Amniotic epithelial cell (primary cell): ENCODE results near the gene TSC2.
A peak's percentile ranks its signal among the peaks of the same experiment; 100 is the strongest.
"Not testable (repeated sequence)": the region's sequence is repeated elsewhere in the genome, so short reads cannot be mapped to it uniquely, and the experiment has no call there.

ENCODE experiments used
- DNase-seq: peaks from one replicate; pipeline ENCODE4 v3.0.0-alpha.2; 2010; ENCODE audit warnings: low read depth

Gene TSC2

DNA sequence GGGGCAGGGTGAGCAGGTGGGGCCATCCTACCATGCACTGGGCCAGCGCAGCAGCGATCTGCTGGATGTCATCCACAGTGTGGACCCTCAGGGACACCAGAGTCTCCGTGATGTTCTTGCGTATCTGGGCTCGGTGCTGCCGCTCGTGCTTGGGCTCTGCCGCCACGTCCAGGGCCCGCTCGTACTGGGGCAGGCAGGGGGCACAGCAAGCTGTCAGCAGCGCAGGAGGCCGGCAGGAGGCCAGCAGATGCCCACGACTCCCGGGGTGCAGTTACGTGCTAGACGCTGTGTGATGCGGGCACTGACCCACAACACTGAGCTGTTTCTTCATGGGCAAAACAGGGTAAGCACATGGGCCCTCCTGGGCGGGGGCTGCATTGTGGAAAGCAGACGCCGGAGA is 57.5 kb downstream of the TSC2 start:
- not testable (repeated sequence) for DNase-seq

DNA sequence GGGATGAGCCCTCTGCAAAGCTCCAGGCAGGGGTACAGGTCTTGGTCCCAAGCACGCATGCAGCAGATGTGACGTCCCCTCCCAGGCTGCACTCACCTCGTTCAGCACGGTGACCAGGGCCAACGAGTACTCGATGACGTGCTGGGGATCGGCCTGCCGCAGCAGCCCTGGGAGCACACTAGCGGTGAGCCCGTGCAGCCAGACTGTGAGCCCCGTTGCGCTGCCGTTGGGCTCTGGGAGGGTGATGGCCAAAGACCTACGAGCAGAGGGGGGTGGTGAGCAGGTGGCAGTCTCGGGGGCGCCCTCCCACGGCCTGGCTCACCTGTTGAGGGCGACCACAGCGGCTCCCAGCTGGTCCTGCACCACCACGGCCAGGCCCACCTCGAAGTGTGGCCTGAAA is 58.0 kb downstream of the TSC2 start:
- DNase-seq = not testable (repeated sequence)

DNA sequence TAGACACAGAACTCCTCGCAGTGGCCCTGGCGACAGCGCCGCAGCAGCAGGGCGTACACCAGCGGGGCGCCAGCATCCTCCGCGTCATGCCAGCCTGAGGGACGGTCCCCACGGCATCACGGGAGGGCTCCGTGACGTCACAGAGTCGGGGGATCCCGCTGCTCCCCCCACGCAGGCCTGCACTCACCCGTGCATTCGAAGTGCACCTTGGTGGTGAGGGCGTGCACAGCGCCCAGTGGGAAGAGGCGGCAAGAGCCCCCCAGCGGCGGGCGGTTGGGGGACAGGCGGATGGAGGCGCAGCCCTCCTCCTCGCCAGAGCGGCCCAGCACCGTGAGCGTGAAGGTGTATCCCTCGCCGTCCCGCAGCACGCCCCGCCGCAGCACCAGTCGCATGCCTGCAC is 58.4 kb downstream of the TSC2 start:
- not testable (repeated sequence) for DNase-seq

DNA sequence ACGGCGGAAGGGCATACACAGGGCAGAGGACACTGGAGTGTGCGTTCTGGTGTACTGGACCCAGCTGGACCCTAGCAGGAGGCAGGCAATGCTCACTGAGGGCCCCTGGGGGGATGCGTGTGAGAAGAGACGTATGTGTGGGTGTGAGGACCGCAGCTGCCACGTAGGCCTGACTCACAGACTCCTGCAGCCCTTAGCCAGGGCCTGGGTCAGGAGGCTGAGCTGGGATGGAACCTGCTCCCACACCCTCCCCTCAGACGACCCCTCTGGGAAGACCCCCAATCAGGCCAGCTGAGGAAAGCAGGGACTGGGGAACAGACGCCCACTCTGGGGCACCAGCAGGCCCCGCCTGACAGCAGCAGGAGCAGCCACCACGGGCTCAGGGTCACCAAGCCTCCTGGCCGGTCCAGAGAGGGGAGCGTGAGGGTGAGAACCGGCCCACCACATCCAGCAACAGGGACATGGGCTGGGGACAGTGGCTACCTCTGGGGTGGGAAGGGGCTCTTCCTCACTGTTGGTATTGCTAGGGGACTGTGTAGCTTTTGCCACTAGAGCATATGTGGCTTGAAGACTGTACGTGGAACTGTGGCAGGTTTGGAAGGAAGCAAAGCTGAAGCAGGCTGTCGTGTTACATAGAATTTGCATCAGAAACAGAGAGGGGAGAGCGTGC is 59.5 kb downstream of the TSC2 start:
- peak; percentile 77 for DNase-seq

DNA sequence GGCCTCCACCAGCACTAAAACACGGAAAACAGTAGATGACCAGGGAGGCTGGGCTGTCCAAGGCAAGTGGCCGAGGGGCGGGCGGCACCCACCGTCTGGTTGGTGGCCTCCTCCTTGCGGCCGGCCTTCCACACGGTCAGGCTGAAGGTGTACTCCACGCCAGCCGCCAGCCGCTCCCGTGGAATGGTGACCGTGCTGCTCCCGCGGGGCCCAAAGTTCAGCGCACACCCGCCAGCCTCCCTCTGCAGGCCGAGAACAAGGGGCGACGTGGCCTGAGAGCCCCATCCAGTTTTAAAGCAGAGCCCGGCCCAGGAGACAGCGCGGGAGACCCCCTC is 60.0 kb downstream of the TSC2 start:
- DNase-seq = not testable (repeated sequence)

DNA sequence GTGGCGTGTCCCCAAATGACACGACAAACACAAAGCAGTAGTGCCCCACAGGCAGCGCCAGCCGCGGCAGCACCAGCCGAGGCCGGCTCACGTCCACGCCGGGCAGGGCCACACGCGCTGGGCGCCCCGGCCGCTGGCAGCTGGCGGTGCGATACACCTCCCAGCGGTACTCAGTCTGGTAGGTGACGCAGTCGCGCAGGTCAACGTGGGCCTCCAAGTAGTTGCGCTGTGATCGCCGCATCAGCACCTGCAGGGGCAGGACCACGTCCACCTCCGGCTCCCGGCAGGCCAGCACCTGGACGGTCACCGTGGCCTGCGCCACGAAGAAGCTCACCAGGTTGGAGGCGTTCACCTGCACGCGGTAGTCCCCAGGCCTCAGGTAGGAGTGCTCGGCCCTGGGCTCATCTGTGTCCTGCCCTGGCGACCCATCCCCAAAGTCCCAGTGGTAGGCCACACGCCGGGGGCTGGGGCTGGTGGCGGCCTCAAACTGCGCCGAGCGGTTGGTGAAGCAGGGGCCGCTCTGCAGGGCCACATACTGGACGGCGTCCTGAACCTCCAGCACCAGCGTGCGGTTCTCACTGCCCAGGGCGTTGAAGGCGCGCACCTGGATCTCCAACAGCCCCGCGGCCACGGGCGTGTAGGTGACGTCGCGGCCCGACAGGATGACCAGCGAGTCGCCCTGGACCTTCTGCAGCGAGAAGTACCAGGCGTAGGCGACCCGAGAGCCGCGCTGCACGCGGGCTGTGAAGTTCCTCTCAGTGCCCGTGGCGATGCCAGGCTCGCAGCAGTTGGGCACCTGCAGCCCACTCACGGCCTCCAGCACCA is 60.9 kb downstream of the TSC2 start:
- DNase-seq = not testable (repeated sequence)

DNA sequence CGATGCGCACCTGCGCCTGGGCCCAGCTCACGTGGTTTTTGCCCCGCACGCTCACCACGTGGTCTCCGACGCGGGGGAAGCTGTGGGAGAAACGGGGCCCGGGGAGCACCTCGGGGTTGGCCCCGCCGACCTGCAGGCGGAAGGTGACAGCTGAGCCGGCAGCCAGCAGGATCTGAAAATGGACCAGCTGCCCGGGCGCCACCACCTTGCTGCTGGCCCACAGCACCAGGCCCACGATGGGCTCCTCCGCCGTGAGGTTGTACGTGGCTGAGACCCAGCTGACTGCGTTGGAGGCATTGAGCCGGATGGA is 61.4 kb downstream of the TSC2 start:
- DNase-seq = not testable (repeated sequence)

DNA sequence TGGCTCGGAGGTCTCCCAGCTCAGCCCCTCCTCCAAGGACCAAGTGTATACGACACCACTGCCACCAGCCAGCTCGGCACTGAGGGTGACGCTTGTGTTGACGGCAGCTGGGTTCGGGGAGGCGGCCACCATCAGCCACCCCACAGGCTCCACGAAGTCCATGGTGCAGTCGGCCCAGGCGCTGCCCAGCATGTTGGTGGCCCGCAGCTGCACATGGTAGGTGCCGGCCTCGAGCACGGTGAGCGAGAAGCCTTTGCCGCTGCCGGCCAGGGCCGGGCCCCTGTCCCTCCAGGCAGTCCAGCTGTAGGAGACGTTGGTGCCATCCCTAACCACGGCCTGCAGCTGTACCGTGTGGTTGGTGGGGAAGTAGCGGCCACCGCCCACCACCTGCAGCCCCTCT is 62.1 kb downstream of the TSC2 start:
- not testable (repeated sequence) for DNase-seq

DNA sequence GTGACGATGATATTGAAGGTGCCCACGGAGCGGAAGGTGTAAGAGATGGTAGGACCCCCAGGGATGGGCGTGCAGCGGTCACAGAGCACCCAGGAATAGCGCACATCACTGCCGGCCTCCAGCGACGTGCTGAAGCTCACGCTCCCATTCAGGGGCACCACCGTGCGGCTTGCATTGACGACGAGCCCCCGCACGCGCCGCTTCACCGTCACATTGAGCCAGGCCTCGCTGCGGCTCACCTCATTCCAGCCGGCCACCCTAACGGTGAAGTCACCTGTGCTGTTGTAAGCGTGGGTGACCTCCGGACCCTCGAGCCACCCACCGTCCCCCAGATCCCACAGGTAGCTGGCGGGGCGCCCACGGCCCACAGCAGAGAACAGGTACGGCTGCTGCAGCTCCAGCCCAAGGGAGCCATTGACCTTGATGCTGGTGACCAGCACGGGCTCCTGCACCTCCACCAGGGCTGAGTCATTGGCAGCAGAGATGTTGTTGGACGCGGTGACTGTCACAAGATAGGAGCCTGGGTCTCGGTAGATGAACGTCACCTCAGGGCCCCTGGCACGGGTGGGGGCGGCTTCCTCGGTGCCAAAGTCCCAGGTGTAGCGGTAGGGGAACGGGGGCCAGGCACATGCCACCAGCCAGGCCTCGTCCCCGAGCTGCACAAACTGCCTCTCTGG is 62.7 kb downstream of the TSC2 start:
- DNase-seq = not testable (repeated sequence)

DNA sequence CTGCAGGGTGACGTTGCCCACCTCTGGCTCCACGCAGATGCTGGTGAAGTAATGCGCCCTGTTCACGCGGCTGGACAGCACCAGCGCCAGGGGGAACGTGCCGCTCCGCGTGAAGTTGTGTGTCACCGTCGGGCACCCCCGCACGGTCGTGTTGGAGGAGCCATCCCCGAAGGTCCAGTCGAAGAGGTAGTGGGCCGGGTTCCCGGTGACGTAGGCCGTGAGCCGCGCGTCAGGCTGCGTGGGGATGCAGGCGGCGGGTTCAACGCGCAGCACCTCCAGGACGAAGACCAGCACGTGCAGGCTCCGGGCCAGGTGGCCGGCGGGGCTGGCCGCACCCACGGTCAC is 63.2 kb downstream of the TSC2 start:
- DNase-seq = not testable (repeated sequence)

DNA sequence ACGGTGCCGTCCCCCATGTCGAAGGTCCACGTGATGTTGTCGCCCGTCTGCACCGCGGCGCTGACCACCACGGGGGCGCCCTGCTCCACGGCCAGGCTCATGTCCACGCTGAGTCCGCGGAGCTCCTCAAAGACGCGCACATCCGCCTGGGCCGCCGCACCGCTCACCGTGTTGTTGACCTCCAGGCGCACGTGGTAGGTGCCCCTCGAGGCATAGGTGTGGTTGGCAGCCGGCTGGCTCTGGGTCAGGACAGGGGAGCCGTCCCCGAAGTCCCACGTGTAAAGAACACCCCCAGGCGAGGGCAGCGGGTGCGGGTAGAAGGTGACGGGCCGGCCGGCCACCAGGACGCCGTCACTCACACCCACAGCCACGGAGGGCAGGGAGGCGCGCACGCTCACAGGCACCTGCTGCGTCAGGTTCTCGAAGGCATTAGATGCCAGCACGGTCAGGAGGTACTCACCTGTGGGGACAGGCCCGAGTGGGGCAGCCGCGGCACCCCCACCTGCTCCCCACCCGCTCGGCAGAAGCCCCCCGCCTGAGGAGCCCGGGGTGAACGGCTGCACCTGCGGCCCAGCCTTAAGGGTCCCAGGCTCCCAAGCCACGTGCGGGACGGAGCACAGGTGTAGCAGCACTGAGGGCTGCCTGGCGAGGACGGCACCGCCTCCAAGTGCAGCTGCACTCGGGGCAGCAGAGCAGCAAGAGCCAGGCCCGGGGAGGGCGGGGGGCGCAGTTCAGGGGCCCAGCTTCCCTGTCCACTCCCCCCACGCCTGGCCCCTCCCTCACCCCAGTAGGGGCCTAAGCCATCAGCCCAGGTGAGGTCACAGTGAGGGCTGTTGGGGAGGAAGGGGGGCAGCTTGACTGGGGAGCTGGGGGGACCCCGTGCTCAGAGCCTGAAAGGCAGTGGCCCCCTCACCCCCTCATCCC is 63.9 kb downstream of the TSC2 start:
- DNase-seq = not testable (repeated sequence)

DNA sequence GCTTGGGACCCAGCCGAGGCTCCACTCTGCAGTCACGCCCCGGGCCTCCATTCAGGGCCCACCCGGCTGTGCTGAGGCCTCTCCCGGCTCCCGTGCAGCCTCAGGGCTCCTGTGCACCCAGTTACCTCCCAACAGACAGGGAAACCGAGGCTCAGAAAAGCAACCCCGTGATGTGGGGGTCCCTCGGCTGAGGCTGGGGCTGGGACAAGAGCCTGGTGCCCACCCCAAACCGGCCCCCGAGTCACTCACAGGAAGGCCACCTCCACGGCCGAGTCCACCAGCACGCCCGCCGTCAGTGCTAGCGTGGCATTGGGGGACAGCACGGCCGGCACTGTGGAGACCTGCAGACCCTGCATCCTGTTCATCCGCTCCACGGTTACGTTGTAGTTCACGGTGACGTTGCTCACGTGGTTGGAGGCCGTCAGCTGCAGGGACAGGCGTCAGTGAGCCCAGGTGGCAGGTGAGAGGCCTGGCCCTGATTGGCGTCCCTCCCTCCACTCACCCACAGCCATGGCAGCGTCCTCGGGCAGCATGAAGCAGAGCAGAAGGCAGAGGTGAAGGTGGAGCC is 64.8 kb downstream of the TSC2 start:
- not testable (repeated sequence) for DNase-seq

DNA sequence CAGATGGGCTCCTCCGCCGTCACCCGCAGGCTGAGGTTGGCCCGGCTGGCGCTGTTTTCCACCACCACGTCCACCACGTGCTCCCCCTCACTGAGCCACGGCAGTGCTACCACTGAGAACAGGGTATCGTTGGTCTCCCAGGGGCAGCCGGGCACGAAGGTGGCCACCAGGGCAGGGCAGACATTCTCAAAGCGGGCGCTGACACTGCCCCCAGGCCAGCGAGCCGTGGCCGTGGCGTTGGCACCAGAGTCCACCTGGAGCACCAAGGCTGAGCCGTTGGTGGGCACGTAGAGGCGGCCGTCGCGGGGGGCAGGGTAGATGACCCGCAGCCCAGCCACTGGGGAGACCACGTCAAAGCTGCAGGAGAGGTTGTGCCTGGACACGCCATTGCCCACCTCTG is 66.4 kb downstream of the TSC2 start:
- DNase-seq = not testable (repeated sequence)

DNA sequence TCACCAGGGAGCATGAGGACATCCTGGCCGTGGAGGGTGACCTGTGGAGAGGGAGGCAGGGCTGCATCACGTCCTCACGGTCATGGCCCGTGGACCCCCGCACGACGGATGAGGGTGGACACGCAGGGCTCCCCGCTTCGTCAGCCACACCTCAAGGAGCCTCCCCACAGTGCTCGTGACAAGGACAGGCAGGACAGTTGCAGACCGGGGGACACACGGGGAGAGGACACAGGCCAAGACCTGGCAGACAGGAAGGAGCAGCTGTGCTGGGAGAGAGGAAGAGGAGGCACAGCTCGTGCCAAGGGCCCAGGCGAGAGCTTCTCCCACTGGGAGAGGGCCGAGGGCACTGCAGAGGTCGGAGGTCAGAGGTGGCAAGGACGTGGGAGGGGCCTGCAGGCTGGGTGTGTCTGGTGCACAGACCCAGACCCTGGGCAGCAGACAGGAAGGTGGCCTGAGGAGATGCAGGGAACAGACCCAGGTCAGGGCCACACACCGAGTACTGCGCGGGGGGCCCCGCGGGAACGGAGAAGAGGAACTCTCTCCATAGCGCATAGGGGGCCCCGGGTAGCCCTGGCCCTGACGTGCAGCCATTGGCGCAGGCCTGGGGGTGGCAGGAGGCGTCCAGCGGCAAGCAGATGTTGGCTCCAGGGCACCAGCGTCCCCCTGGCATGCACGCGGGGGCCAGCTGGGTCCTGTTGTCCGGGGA is 67.3 kb downstream of the TSC2 start:
- DNase-seq = not testable (repeated sequence)

DNA sequence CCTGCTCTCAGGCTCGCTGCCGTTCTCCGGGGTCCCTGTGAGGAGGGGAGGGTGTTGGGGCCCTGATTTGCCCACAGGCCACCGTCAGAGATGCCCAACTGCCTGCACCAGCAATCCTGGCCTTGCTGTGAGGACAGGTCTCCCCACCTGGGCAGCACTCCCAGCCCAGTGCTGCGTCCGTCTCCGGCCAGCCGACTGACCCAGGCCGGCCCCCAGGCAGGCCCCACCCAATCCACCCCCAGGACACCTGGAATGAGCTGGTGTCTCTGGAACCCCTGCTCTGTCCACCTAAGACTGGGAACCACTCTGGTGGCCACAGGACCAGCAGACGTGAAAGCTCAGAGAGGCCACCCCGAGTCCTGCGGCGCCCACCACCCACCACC is 67.8 kb downstream of the TSC2 start:
- DNase-seq = no peak

DNA sequence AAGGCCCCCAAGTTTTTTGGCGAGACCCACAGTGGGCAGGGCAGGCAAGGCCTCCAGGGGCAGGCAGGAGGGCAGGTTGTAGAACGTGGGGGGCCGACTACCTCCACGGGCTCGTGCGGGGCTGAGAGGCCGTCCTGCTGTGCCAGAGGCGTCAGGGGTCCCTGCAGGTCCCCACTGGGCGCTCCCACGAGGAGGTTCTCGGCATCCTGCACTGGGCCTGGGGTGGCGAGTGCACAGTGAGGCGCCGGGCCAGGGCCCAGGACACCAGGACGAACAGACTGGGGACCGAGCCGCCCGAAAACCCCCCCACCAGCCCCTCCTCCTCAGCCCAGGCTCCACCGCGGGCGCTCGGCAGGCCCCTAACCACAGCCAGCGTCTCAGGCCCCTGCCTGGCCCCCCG is 68.6 kb downstream of the TSC2 start:
- DNase-seq = not testable (repeated sequence)

DNA sequence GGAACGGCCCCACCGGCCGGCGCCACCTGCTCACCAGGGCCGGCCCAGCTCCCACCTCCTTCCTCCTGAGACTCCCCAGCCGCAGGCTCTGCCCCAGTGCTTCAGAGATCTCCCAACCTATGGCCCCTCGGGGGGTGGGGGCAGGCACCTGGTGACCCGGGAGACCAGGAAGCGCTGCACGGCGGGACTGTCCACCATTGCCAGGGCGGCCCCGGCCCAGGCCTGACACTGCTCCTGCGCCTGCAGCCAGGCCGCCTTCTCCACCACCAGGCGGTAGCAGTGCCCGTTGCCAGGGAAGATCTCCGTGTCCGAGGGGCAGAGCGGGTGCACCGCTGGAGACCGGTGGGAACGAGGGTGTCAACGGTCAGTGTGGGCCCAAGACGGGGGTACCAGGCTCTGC is 69.6 kb downstream of the TSC2 start:
- DNase-seq = not testable (repeated sequence)

DNA sequence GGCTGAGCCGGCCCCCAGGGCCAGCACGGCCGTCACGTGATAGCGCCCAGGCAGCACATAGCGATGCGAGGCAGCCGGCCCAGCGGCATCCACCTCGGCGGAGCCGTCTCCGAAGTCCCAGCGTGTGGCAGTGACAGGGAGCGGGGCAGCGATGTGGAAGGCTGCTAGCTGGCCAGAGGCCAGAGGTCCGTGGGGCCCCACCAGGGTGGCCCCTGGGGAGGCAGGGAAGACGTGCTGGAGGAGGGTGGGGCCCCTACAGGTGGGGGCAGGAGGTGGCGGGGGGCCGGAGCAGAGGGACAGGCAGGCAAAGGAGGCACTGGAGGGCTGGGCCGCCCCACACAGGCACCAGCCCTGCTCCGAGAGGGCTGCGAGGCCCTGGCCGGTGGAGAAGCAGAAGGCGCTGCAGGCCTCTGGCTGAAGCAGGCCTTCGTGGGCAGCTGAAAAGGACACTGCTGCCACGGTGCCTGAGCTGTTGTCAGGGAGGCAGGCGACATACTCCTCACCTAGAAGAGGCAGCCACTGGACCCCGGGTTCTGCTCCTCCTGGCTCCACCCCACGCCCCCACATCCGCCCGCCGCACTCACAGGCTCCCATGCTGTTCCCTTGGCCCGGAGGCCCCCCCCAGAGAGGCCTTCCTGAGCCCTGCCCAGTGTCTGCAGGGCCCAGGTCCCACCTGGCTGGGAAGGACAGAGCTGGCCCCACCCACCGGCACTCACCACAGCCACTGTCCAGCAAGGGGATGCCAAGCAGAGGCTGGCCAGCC is 70.4 kb downstream of the TSC2 start:
- not testable (repeated sequence) for DNase-seq

DNA sequence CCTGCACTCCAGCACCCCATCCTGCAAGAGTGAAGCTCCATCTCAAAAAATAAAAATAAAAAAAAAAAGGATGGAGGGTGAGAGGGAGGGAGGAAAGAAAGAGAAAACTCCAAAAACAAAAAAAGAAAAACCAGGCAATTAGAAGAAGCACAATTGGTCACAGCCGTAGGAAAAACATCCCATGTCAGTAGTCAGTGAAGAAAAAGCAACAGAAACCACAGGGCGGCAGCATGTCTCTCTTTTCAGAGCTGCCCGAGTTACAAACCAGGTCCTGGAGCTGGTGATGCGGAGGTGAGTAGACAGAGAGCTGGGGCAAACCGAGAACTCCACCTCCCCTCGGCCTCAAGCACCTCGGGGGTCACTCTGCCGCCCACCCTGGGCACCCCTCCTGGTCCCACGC is 73.5 kb downstream of the TSC2 start:
- peak; percentile 64 for DNase-seq

DNA sequence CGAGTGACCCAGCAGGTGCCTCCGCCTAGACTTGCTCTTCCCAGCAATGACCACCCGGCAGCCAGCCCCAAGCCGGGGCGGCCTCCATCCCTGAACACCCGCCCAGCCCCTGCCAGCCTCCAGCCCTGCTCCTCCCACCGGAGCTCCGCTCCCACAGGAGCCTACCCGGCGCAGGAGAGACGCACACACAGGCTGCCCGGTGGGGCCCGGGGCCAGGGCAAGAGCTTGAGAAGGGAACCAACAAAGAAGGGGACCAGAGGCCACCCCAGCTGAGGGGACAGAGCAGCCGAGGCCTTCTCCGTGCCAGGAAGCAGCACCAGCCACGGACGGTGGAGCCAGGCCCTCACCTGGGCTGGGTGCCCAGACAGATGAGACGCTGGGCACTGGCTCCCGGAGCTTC is 74.1 kb downstream of the TSC2 start:
- no peak for DNase-seq

DNA sequence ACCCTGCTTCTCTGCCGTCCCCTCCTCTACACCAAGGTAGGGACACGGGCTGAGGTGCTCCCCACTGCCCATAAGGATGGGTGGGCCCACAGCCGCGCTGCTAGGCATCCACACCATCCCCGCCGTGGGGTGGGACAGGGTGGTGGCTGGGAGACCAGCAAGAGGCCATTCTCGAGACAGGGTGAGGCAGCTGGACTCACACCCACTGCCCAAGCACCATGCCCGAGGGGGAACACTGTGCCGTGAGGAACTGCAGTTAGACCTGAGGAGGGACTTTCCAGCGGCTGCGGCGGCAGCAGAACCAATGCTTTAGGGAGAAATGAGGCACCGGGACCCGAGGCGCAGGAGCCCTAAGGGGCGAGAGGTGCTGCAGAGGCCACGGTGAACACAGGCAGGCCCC is 74.6 kb downstream of the TSC2 start:
- DNase-seq = no peak
